ENCODE data around the gene AKT3. TPM values are rescaled to one million over a fixed set of nuclear protein-coding genes. Genes with fewer than 3 reads are reported as not detected.
A peak's percentile ranks its signal among the peaks of the same experiment; 100 is the strongest.

Gene AKT3
- total RNA-seq, 1 experiment from 2014 or later: 133 TPM

GRCh38 chr1:243526180-243526579, 323.9 kb downstream of the AKT3 start:
- CTCF ChIA-PET: interaction anchor here (0.6 kb wide), 1 partner anchor 34 kb away, joined by 7 read pairs; no protein-coding TSS in a partner anchor

GRCh38 chr1:243525085-243525487, 325.0 kb downstream of the AKT3 start:
- Histone ChIP-seq H3K36me3 (ENCODE audit: low read depth) (no peaks in the 10 kb centered on the region; the same call in 1 of the 2 replicates), H3K9me3 (ENCODE audit: insufficient read depth, low read depth) (no peaks in the 10 kb centered on the region), H3K9me2 (ENCODE audit: insufficient read depth) (no peaks in the 10 kb centered on the region), H3K4me2 (peak overlapping the region; percentile 31), H3K27ac (peak overlapping the region; percentile 62), H3F3A (ENCODE audit: insufficient read depth, low read depth) (peaks cover 22% of the 10 kb centered on the region), H3K4me3 (no peak overlapping the region), H3K27me3 (ENCODE audit: insufficient read depth, low read depth) (no peaks in the 10 kb centered on the region), H3K4me1 (replicated peaks; ENCODE audit: insufficient read depth) (peaks cover 9% of the 10 kb centered on the region), H3K79me2 (ENCODE audit: low read depth) (no peaks in the 10 kb centered on the region), H4K20me1 (ENCODE audit: insufficient read depth) (no peaks in the 10 kb centered on the region), H2AFZ (no peak overlapping the region)
- ChIA-PET CTCF (no interaction called here), POLR2A (ENCODE audit: unreplicated experiment) (no interaction called here)
- TF ChIP-seq, protein P1, sequence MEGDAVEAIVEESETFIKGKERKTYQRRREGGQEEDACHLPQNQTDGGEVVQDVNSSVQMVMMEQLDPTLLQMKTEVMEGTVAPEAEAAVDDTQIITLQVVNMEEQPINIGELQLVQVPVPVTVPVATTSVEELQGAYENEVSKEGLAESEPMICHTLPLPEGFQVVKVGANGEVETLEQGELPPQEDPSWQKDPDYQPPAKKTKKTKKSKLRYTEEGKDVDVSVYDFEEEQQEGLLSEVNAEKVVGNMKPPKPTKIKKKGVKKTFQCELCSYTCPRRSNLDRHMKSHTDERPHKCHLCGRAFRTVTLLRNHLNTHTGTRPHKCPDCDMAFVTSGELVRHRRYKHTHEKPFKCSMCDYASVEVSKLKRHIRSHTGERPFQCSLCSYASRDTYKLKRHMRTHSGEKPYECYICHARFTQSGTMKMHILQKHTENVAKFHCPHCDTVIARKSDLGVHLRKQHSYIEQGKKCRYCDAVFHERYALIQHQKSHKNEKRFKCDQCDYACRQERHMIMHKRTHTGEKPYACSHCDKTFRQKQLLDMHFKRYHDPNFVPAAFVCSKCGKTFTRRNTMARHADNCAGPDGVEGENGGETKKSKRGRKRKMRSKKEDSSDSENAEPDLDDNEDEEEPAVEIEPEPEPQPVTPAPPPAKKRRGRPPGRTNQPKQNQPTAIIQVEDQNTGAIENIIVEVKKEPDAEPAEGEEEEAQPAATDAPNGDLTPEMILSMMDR (conservative IDR thresholded peaks at IDR 0.05): no peak
- no peak for TF ChIP-seq EZH2 (IDR thresholded peaks at IDR 0.05; ENCODE audit: low read depth)
- no peak for DNase-seq
- intact Hi-C loops (cut with micrococcal nuclease; ENCODE audit: unreplicated experiment): no loop called here
- BruUV-seq (replicated peaks): TSS peak; percentile 18

More at GRCh38 chr1:243526180-243526579, 323.9 kb downstream of the AKT3 start:
- no peak overlapping the region for H3K4me3 ChIP-seq
- peaks cover 22% of the 10 kb centered on the region for H3F3A ChIP-seq (ENCODE audit: insufficient read depth, low read depth)
- no peaks in the 10 kb centered on the region for H3K79me2 ChIP-seq (ENCODE audit: low read depth)
- H3K9me2 ChIP-seq (ENCODE audit: insufficient read depth): no peaks in the 10 kb centered on the region
- no TSS peak for BruUV-seq (replicated peaks)
- no peaks in the 10 kb centered on the region; the same call in 1 of the 2 replicates for H3K36me3 ChIP-seq (ENCODE audit: low read depth)
- no peaks in the 10 kb centered on the region for H4K20me1 ChIP-seq (ENCODE audit: insufficient read depth)
- intact Hi-C loops (cut with micrococcal nuclease; ENCODE audit: unreplicated experiment): no loop called here
- no peak overlapping the region for H2AFZ ChIP-seq
- no peak for TF ChIP-seq EZH2 (IDR thresholded peaks at IDR 0.05; ENCODE audit: low read depth)
- TF ChIP-seq, protein P1 (conservative IDR thresholded peaks at IDR 0.05): no peak
- POLR2A ChIA-PET (ENCODE audit: unreplicated experiment): no interaction called here
- H3K27ac ChIP-seq: no peak overlapping the region
- no peak for DNase-seq
- H3K4me2 ChIP-seq: no peak overlapping the region
- H3K9me3 ChIP-seq (ENCODE audit: insufficient read depth, low read depth): no peaks in the 10 kb centered on the region
- peaks cover 9% of the 10 kb centered on the region for H3K4me1 ChIP-seq (replicated peaks; ENCODE audit: insufficient read depth)
- no peaks in the 10 kb centered on the region for H3K27me3 ChIP-seq (ENCODE audit: insufficient read depth, low read depth)

DNA sequence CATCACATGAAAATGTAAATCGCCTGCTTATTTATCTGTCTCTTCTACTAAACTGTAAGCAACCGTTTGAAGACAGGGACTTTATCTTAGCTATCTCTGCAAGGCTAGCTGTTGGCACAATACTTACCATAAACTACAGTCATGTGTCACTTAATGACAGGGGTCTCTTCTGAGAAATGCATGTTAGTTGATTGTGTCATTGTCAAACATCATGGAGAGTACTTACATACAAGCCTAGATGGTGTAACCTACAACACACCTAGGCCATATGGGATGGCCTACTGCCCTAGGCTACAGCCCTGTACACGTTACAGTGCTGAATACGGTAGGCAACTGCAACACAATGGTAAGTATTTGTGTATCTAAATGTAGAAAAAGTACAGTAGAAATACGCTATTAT, 326.3 kb downstream of the AKT3 start:
- intact Hi-C loops (cut with micrococcal nuclease; ENCODE audit: unreplicated experiment): no loop called here
- CTCF ChIA-PET: no interaction called here
- no peak overlapping the region for H2AFZ ChIP-seq
- H3K27me3 ChIP-seq (ENCODE audit: insufficient read depth, low read depth): no peaks in the 10 kb centered on the region
- POLR2A ChIA-PET (ENCODE audit: unreplicated experiment): no interaction called here
- H3K27ac ChIP-seq: no peak overlapping the region
- H4K20me1 ChIP-seq (ENCODE audit: insufficient read depth): no peaks in the 10 kb centered on the region
- DNase-seq: no peak
- TF ChIP-seq, protein P1 (conservative IDR thresholded peaks at IDR 0.05): no peak
- TF ChIP-seq EZH2 (IDR thresholded peaks at IDR 0.05; ENCODE audit: low read depth): no peak
- H3K4me3 ChIP-seq: no peak overlapping the region
- H3K79me2 ChIP-seq (ENCODE audit: low read depth): no peaks in the 10 kb centered on the region
- H3K4me2 ChIP-seq: no peak overlapping the region
- no peaks in the 10 kb centered on the region for H3K9me3 ChIP-seq (ENCODE audit: insufficient read depth, low read depth)
- no peaks in the 10 kb centered on the region for H3K9me2 ChIP-seq (ENCODE audit: insufficient read depth)
- peaks cover 9% of the 10 kb centered on the region for H3K4me1 ChIP-seq (replicated peaks; ENCODE audit: insufficient read depth)
- no TSS peak for BruUV-seq (replicated peaks)
- H3K36me3 ChIP-seq (ENCODE audit: low read depth): no peaks in the 10 kb centered on the region; the same call in 1 of the 2 replicates
- H3F3A ChIP-seq (ENCODE audit: insufficient read depth, low read depth): peaks cover 14% of the 10 kb centered on the region

Measured in PC-9 (cell line).